Lower leg skin (tissue), 3 donors: ENCODE data around the gene AMH.

ENCODE experiments used
- CTCF ChIP-seq, 3 donors: fragments of 450-650 bp; IDR thresholded peaks; one replicate each; pipeline ENCODE4 v1.5.1; 2016; ENCODE audit warnings: antibody characterized with exemption in 3 of 3, mild to moderate bottlenecking in 3 of 3, moderate library complexity in 2 of 3
- POLR2A ChIP-seq, 2 donors: fragments of 450-650 bp; IDR thresholded peaks; one replicate each; pipeline ENCODE4 v1.6.1; 2016 to 2017; ENCODE audit warnings: antibody characterized with exemption in 2 of 2, mild to moderate bottlenecking in 1 of 2, moderate library complexity in 1 of 2

DNA sequence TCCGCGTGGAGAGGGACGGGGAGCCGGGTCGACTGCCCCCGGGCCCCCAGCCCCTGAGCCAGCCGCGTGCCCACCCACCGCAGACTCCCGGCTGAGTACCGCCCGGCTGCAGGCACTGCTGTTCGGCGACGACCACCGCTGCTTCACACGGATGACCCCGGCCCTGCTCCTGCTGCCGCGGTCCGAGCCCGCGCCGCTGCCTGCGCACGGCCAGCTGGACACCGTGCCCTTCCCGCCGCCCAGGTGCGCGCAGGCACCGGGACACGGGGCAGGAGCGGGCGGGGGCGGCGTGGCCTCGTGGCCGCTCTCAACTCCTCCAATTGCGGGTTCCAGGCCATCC is 1.6 kb downstream of the AMH start:
- TF ChIP-seq CTCF (IDR thresholded peaks at IDR 0.05) (no peak), POLR2A (IDR thresholded peaks at IDR 0.05) (no peak)
